GM19025 (cell line): ENCODE measurements around the gene MYO3B.
"Not testable (repeated sequence)": the region's sequence is repeated elsewhere in the genome, so short reads cannot be mapped to it uniquely, and the experiment has no call there.

ENCODE experiments used
- ATAC-seq: cut with Tn5 transposase; IDR thresholded peaks from one replicate; pipeline ENCODE4 v1.9.1; 2021; ENCODE audit warnings: mild to moderate bottlenecking, low read depth, moderate library complexity; ENCODE audit not compliant: unreplicated experiment

MYO3B gene

DNA sequence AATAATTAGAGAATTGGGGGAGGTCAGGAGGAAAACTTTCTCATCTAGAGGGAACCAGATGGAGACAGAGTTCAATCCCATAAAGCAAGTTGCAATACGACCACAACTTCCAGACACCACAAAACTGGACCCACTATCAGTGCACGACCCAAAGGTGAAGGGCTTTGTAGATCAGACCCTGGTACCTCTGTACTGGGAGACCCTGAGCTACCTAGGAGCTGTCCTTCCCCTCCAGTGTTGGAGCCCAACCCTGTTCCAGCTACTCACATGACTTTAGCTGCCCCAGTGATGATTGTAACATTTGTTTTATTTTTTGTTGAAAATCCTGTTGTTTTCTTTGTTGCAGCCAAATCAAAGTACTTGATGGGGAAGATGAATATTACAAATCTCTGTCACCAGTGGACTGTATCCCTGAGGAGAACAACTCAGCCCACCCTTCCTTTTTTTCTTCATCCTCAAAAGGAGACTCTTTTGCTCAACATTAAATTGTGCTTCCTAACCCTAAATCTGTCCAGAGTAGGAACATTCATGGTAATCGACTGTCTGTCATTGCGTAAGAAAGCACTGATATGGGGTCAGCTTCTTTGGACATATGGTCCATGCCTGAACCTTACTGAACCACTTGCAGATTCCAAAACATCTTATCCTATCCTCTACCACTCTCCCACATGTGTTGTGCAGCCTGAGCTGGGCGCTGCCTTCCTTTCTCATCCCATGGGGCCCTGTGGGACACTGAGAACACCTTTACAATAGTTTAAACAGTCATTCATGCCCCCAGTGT, 474.9 kb downstream of the MYO3B start:
- no peak for ATAC-seq

DNA sequence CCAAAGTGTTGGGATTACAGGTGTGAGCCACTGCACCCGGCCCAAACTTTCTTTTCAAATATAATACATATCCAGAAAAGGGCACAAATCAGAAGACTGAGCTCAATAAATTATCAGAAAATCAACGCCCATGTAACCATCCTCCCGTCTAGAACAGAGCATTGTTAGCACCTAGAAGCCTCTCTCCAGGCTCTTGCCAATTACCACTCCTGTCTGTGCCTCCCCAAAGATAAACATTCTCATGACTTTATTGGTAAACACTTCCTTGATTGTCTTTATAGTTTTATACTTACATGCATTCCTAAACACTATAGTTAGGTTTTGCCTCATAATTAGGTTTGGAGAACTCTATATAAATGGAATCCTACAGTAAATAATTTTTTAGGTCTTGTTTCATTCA, 478.7 kb downstream of the MYO3B start:
- ATAC-seq: no peak

DNA sequence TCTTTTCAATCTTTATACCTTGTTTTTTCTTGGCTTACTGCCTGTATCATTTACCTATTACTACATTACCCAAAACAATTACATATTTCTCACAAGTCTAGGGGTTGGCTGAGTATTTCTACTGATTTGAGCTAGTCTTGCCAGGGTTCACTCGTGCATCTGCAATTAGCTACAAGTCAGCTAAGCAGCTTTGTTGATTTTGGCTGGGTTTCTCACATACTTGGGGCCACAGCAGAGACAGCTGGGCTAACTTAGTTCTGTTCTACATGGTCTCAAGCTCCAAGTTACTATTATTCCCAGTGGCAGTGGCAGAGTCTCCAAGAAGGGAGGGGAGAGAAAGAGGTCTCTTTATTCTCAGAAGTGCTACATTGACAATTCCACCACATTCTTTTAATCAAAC, 482.5 kb downstream of the MYO3B start:
- ATAC-seq: no peak

DNA sequence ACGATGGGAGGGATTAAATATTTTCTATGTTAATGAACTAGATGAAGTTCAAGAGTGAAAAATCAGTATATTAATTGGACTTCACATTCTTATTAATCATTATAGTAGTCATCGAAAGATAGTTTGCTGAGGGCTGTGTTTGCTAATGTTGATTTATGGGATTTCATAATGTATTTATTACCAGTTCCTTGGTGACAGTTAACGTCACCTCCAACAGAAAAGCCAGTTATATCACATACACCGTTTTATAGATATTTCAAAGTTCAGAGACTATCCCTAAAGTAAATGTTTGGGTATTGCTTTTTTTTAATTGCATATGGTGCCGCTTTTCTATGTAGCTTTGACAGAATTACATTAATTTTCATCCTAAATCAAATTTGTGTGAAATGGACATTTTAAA, 487.8 kb downstream of the MYO3B start:
- no peak for ATAC-seq

DNA sequence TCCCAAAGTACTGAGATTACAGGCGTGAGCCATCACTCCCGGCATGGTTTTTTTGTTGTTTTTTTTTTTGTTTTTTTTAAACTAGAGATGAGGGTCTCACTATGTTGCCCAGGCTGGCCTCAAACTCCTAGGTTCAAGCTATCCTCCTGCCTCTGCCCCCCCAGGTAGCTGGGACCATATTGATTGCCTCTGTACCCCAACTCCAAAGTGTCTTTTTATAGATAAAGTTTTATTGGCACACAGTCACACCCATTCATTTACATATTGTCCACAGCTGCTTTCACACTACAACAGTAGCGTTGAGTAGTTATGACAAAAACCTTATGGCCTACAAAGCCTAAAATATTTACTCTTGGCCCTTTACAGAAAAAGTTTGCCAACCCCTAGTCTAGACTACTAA, 492.0 kb downstream of the MYO3B start:
- no peak for ATAC-seq

DNA sequence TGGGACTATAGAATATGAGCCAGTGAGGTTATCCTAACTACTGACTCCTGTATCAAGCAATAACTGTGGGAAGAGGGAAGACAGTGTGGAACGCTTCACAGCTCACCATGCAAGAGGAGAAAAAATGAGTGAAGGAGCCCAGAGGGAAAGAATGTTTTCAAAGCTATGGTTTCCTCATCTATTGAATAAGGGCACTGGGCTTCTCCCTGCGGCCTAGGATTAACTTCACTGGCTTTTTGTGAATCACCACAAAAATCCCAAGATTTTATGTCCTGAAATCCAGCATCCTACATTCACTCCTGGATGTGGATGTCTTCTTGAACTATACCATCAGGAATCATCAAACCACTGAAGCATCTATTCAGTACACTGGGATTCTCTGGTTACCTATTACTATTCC, 492.7 kb downstream of the MYO3B start:
- no peak for ATAC-seq

DNA sequence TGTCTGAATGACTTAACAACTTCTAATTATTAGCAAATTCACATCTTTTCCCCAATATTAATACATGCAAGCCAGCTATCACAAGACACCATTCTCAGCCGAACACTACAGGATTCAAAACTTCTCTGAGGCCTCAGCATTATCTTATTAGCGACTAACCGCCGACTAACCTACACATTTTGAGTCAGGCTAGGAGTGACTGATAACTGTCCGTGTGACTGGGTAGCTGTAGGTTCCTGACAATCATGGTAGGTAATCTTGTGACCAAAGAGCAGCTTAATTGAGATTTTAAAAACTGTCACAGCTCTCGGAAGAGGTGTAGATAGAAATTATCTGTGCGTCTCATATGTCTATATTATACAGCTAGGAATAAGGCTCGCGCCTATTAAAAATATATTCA, 493.1 kb downstream of the MYO3B start:
- ATAC-seq: no peak

DNA sequence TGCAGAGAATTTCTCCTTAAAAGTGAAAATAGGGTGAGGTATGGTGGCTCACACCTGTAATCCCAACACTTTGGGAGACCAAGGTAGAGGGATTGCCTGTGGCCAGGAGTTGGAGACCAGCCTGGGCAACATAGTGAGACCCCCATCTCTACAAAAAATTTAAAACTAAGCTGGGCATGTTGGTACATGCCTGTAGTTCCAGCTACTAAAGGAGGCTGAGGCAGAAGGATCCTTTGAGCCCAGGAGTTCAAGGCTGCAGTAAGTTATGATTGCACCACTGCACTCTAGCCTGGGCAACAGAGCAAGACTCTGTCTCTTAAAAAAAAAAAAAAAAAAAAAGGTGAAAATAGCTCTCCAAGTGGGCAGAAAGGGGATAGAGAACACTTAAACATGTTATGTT, 496.3 kb downstream of the MYO3B start:
- ATAC-seq: not testable (repeated sequence)

DNA sequence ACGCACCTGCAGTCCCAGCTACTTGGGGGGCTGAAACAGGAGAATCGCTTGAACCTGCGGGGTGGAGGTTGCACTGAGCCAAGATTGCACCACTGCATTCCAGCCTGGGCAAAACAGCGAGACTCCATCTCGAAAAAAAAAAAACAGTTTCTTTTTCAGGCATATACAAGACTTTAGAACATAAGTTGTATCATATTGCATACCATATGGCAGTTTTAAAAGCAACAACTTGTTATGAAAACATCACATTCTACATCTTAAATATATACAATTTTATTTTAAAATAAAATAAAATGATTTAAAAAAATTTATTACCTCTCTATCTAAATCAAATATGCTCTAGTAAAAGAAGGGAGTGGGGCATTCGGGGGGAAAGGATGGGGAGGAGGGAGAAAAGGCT, 497.8 kb downstream of the MYO3B start:
- ATAC-seq: no peak

DNA sequence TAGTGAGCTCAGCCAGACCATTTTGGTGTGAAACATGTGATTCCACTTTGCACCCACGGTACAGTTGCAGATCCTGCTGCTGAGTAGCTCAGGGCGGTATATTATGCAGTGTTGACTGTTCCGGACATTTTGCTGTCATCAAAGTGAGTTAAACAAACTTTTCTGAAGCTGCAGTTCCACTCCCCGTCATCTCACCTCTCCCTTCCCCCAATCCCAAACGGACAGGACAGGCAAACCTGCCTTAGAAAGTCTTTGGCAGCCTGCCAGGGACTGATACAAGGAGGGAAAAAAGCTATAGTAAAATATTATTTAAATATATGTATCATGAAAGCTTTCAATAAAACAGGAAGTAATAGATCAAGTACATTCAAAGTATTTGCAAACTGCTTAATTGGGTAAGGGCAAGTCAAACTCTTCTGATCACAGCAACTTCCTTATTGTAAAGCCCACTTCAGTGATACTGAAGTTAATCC, 501.7 kb downstream of the MYO3B start:
- ATAC-seq: no peak

DNA sequence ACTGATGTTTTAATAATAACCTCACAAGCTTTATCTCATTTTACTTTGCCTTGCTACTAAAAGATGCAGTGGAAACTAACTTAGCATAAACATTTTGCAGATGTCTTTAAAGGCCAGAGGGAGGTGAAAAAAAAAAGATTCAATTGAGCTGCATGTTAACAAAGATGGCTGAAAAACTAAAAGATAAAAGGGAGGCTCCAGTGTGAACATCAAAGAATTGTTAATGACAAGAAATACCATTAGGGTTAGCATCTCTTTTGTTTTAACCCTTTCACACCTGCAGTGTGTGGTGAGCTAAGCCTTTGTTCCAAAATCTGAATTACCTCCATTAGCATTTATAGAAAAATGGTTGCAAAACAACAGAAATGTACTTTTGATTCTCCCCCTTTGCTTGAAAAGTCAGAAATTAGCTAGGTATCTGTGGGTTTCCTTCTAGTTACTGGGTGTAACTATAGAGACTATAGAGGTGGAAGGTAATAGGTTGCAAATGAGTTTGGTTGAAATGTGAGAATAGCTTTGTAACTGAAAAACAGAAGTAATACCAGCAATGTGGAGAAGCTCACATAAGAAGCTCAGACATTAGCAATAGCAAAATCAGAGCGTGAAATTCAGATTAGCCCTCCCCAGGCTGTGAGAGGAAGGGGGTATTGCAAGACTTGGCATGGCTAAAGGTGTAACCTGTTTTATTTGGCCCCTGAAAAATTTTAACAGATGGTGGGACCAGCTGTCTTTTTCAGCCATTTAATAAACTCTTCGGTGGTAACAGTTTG, 502.4 kb downstream of the MYO3B start:
- peak; percentile 87 for ATAC-seq

DNA sequence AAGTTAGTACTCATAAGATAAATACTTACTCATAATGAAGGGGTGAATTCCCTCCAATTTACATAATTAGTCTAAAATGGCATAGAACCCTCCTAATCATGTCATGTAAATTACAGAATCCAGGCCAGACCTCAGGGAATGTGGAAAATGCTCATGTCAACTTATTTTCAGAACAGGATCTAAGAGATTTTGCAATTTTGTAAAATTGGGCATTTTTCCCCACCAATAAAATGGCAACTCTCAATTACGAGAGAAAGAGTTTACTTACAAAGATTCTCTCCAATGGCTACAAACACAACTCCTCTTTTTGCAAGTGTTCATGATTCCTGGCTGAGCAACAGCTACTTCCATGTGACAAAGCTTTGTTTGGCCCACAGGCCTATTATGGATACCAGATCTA, 503.4 kb downstream of the MYO3B start:
- no peak for ATAC-seq

DNA sequence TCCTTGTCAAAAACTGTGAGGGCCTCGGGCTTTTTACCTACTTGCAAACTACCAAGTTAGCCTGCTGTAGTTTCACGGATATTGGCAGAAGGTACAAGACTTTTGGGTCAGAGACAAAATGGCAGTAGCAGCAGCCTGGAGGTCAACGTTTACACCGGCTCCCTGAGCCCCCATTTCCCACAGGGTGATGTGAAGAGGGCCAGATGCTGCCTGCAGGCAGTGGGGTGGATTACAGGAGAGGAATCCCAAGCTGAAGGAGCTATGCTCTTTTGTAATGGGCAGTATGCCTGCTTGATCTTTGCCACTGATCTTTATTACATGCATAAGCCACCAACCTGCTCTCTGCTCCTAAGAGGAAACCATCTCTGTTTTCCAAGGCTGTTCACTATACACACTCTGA, 507.6 kb downstream of the MYO3B start:
- no peak for ATAC-seq

DNA sequence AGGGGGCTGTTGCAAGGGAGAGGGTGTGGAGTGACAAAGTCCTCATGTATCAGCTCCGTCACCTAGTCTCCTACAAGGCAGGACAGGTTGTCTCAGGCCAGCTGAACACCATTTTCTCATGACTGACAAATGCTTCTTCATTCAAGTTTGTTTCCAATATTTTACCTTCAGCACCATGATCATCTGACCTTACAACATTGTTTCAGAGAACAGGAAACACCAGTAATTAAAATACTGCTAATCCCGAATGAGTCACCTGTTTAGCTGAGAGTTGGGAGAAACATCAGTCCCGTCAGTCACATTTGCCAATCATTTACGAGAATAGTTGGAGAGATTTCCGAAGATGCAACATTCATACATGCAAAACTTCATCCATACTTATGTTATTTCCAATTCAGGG, 511.5 kb downstream of the MYO3B start:
- ATAC-seq: no peak

DNA sequence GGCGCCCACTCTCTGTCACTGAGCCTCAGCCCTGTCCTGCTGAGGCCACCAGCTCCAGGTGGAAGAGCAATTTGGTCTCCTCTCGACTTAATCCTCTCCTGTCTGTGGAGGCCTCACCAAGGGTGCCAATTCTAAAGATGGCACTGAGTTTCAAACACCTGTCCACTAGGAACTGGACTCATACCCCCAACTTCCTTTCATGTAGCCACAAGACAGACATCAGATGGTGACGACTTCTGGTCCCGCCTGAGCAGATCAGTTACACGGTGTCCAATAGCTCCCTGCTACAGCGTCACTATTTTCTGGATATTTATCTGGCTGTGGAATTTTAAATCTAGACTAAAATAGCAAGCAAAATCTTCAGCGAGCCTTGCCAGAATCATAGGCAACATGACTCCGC, 512.7 kb downstream of the MYO3B start:
- ATAC-seq: no peak

DNA sequence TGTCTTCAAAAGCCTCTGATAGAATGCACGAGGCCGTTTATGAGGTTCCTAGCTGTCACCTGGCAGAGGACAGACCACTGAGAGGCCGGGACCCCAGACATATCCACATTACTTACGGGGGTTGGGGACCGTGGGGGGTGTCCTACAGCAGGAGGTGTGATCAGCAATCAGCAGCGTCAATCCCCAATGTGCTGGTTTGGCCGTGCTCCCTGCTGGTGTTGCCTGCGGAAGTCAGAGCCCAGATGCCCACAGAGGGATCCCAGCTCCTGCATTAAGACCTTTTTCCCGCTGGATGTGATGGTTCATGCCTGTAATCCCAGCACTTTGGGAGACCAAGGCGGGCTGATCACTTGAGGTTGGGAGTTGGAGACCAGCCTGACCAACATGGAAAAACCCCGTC, 516.4 kb downstream of the MYO3B start:
- ATAC-seq: no peak

DNA sequence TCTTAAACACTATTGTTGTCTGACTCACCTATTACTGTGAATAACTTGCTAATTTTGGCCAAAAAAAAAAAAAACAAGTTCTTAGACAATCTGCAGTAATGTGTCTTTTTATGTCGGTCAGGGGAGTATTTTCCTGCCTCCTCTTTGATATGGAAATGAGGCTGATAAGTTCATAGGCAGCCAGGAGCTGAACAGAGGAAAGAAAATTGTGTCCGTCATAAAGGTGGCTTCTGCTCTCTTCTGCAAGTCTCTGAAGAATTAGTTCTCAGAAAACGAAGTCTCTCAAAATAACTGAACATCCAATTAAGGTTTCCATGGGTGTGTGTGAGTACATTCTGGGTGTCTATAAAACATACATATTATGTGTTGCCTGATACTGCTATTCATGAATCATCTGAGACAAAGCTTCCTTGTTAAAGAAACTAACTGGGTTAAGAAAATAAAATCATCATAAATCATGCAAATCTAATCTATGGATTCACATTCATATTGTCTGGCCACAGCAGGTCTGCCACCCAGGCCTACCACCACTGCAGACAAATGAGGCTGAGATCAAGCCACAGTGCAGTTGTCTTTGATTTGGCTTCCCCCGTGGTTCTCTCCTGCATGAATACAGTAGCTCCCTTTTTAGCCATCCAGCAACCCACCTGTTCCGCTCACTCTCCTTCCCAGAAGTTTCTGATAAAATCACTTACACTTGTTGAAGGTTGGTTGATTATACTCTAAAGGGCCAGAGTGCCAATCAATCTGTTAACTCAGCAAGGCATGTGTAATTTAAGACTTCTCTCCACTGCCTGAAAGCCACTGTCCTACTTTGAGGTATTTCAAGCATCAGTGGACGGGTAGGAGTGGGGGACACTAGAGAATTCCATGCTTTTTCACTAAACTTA, 517.8 kb downstream of the MYO3B start:
- ATAC-seq: no peak

DNA sequence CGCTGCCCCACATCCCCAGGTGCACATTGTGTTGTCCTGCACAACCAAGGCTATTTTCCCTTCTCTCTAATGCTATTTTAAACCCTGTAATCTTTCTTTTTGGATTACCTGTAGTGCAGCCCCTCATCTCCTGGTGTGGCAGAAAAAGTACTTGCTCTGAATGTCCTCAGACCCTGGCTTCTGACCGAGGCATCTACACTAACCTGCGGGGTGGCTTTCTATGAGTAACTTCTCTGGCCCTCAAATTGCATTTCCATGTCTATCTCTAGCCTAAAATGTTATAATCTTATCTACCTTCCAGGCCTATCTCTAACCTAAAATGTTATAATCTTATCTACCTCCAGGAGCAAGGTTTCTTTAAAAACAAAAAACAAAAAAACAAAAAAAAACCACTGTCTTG, 519.0 kb downstream of the MYO3B start:
- ATAC-seq: no peak

DNA sequence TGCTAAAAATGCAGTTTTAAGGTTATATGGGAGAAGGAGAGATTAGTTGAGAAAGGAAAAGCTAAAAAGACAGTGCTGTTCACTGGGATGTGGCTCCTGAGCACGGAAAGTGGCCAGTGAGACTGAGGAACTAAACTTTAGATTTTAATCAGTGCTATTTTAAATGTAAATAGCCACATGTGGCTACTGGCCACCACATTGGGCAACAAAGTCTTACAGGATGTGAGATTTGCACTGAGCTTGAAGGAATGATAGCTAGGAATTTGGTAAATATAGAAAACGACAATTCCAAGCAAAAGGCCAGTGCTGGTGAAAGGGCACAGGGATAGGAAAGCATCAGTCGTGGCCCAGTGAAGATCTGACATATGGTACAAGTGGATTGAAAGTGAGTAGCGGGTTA, 523.1 kb downstream of the MYO3B start:
- ATAC-seq: no peak

DNA sequence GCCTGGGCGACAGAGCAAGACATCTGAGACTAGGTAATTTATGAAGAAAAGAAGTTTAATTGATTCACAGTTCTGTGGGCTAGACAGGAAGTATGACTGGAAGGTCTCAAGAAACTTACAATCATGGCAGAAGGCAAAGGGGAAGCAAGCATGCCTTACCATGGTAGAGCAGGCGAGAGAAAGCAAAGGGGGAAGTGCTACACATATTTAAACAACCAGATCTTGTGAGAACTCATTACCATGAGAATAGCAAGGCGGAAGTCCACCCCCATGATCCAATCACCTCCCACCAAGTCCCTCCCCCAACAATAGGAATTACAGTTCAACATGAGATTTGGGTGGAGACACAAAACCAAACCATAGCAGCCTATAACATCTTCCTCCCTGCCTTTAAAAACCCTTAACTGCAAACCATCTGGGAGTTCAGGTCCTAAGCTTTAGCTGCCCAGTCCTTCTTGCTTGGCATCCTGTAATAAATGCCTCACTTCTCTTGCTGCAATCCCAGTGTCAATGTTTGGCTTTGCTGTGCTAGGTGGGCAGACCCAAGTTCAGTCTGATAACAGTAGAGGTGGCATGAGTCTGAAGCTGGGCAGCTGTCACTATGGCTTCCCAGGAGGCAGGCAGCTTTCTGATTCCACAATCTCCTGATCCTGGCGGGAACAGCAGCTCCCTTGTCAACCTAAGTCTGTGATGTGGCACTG, 526.0 kb downstream of the MYO3B start:
- no peak for ATAC-seq
